BLaER1 (cell line): ENCODE data around the gene PRKCA.
A peak's percentile ranks its signal among the peaks of the same experiment; 100 is the strongest.
"Not testable (repeated sequence)": the region's sequence is repeated elsewhere in the genome, so short reads cannot be mapped to it uniquely, and the experiment has no call there.

ENCODE experiments used
- H3K27ac ChIP-seq: shearing (Covaris generic); formaldehyde crosslinking; 2 replicates; pipeline ENCODE4 v1.8.1; 2022
- H3K27me3 ChIP-seq: shearing (Covaris generic); formaldehyde crosslinking; 2 replicates; pipeline ENCODE4 v1.8.1; 2022
- H3K36me3 ChIP-seq: shearing (Covaris generic); formaldehyde crosslinking; 2 replicates; pipeline ENCODE4 v1.8.1; 2022
- H3K4me1 ChIP-seq: shearing (Covaris generic); formaldehyde crosslinking; 2 replicates; pipeline ENCODE4 v1.8.1; 2022
- H3K4me2 ChIP-seq: shearing (Covaris generic); formaldehyde crosslinking; 2 replicates; pipeline ENCODE4 v1.8.1; 2022
- H3K4me3 ChIP-seq: shearing (Covaris generic); formaldehyde crosslinking; 2 replicates; pipeline ENCODE4 v1.8.1; 2022
- H3K9ac ChIP-seq: shearing (Covaris generic); formaldehyde crosslinking; 2 replicates; pipeline ENCODE4 v1.8.1; 2022
- H3K9me3 ChIP-seq: shearing (Covaris generic); formaldehyde crosslinking; 2 replicates; pipeline ENCODE4 v1.8.1; 2022
- H4K20me1 ChIP-seq: shearing (Covaris generic); formaldehyde crosslinking; 2 replicates; pipeline ENCODE4 v1.8.1; 2022
- Cebpa-rat ChIP-seq: shearing (Covaris generic); IDR thresholded peaks from 2 replicates; pipeline ENCODE4 v1.8.1; 2022

Gene PRKCA

DNA sequence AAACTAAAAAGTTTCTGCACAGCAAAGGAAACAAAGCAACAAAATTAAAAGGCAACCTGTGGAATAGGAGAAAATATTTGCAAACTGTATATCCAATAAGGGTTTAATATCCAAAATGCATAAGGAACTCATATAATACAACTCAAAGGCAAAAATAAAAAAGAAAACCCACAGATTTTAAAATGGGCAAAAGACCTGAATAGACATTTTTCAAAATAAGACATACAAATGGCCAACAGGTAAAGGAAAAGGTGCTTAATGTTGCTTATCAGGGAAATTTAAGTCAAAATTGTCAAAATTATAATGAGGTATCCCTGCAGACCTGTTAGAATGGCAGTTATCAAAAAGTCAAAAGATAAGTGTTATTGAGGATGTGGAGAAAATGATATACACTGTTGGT, 399.0 kb downstream of the PRKCA start:
- Histone ChIP-seq H4K20me1 (no peaks in the 10 kb centered on the region), H3K4me3 (no peak overlapping the region), H3K27me3 (no peaks in the 10 kb centered on the region), H3K4me1 (peaks cover 22% of the 10 kb centered on the region), H3K4me2 (no peak overlapping the region), H3K9ac (no peak overlapping the region), H3K9me3 (peaks cover 26% of the 10 kb centered on the region), H3K27ac (no peak overlapping the region), H3K36me3 (peaks cover 18% of the 10 kb centered on the region)
- TF ChIP-seq Cebpa-rat: no peak

DNA sequence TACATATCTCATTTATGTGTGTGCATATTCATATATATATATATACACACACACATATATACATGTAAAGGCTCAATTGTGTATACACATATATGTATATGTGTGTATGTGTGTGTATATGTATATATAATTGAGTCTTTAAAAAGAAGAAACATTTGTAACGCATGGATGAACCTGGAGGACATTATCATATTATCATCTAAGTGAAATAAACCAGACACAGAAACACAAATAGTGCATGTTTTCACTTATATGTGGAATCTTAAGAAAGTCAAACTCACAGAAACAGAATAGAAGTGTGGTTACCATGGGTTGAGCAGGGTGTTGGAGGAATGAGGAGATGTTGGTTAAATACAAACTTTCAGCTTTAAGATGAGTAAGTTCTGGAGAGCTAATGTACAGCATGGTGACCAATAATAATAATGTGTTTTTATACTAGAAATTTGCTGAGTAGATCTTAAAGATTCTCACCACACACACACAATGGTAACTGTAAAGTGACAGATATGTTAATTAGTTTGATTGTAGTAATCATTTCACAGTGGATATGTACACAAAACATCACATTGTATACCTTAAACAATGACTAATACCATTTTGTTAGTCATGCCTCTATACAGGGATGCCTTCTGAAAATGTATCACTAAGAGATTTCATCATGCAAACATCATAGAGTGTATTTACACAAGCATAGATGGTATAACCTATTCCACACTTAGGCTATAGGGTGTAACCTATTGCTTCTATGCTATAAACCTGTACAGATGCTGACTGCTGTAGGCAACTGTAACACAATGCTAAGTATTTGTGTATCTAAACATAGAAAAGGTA, 399.9 kb downstream of the PRKCA start:
- no peaks in the 10 kb centered on the region for H3K27me3 ChIP-seq
- no peak for TF ChIP-seq Cebpa-rat
- peaks cover 10% of the 10 kb centered on the region for H3K36me3 ChIP-seq
- no peak overlapping the region for H3K4me3 ChIP-seq
- H3K9me3 ChIP-seq: peaks cover 18% of the 10 kb centered on the region
- H3K27ac ChIP-seq: no peak overlapping the region
- no peaks in the 10 kb centered on the region for H4K20me1 ChIP-seq
- H3K4me2 ChIP-seq: no peak overlapping the region
- peaks cover 22% of the 10 kb centered on the region for H3K4me1 ChIP-seq
- no peak overlapping the region for H3K9ac ChIP-seq

DNA sequence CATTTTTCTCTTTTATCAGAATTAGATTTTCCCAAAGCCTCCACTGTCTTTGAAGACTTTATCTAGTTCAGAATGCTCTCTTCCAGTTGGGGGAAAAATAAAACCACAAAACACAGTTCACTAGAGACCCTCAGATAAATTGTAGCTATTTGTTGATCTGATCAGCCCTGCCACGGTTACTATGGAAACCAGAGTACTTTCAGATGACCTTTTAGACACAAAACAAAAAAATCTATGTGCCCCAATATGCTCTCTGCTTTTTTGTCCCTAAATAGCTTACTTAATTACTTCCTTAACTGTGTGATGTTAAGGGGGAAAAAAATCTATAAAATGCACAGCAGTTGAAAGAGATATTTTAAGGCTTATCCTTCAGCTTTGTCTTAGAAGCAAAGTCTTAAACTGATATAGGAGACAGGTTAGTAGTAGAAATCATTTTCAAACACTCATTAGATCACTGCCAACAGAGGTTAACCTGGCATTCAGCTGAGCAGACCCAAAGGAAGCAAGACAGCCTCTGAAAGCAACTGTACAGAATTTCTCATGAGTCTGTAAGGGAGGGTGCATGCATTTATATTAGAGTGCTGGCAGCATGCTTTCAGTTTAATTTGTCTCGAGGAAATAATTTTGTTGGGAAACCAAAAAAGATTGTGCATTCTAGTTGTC, 402.6 kb downstream of the PRKCA start:
- no peak for TF ChIP-seq Cebpa-rat
- Histone ChIP-seq H3K9me3 (no peaks in the 10 kb centered on the region), H3K27ac (no peak overlapping the region), H3K27me3 (no peaks in the 10 kb centered on the region), H3K36me3 (no peaks in the 10 kb centered on the region), H3K4me3 (no peak overlapping the region), H3K9ac (no peak overlapping the region), H3K4me1 (peaks cover 22% of the 10 kb centered on the region), H4K20me1 (no peaks in the 10 kb centered on the region), H3K4me2 (peak overlapping the region; percentile 32)

DNA sequence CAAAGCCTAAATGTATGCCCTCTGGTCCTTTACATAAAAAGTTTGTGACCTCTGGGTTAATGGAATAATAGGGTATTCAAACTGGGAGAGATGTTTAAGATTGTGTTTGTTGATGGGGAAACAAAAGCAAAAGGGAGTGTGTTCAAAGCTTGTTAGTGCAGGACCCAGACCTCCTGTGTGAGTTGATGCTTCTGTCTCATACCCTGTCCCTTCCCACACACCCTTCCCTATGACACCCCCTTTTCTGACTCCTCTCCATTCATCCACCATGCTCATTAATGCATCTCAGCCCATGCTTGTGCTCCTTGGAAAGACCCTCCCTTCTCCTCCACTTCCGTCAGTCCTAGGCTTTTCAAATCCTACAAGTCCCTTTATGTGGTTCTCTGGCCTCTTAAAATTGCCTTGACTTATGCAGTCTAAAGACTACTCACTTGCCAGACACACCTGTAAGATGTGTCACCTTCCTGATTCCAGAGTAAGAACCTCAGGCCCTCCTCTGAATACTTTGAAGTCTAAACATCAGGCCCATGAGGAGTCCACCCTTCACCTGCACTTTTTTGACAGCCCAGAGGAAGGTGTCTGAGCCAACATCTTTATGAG, 404.5 kb downstream of the PRKCA start:
- Histone ChIP-seq H3K4me1 (peaks cover 30% of the 10 kb centered on the region), H3K9me3 (no peaks in the 10 kb centered on the region), H4K20me1 (no peaks in the 10 kb centered on the region), H3K4me3 (no peak overlapping the region), H3K27me3 (no peaks in the 10 kb centered on the region), H3K36me3 (no peaks in the 10 kb centered on the region), H3K9ac (no peak overlapping the region), H3K27ac (no peak overlapping the region), H3K4me2 (no peak overlapping the region)
- TF ChIP-seq Cebpa-rat: no peak

DNA sequence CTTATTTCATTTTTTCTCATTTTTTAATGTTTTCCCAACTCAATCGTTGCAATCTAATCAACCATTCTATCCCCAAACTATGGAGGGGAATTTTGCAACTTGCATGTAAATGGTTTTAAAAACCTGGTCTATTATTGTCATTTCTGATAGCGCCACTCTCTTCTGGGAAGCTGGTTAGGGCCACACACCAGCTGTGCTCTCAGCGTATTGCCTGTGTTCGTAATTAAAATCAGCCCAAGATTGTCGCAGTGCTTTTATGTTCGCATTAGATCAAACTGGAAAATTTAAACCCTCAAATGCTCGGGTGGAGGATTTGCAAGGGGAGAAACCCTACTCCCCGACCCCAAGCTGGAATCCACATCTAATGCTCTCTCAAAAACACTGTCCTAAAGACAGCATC, 409.0 kb downstream of the PRKCA start:
- Histone ChIP-seq H3K4me1 (peaks cover 35% of the 10 kb centered on the region), H3K9me3 (no peaks in the 10 kb centered on the region), H3K27ac (no peak overlapping the region), H3K36me3 (no peaks in the 10 kb centered on the region), H3K9ac (no peak overlapping the region), H3K4me2 (no peak overlapping the region), H3K4me3 (no peak overlapping the region), H4K20me1 (no peaks in the 10 kb centered on the region), H3K27me3 (no peaks in the 10 kb centered on the region)
- TF ChIP-seq Cebpa-rat: no peak

DNA sequence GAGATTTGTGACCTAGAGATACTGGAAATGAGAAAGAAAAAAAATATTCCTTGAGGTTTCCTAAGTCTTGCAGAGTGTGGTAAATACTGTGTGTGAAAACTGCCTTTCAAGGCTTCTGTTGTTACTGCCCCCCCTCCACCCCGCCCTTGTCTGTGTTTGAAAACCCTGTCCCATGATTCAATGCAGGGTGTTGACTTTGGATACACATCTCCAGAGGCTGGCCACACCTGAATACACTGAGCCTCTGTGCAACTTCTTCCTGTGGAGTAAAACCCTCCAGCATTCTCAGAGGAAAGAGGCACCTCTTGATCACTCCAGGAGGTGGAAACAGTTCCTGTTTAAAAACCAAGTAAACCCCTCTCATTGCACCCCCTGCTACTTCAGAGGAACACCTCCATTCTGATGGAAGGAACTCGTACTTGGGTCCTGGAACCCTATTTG, 409.5 kb downstream of the PRKCA start:
- Histone ChIP-seq H3K9me3 (no peaks in the 10 kb centered on the region), H3K27ac (no peak overlapping the region), H3K9ac (no peak overlapping the region), H3K4me1 (peaks cover 38% of the 10 kb centered on the region), H3K27me3 (no peaks in the 10 kb centered on the region), H3K4me2 (0 out of 2 replicates have a peak overlapping the region, but pooled peaks have one; percentile 10), H3K4me3 (no peak overlapping the region), H3K36me3 (no peaks in the 10 kb centered on the region), H4K20me1 (no peaks in the 10 kb centered on the region)
- TF ChIP-seq Cebpa-rat: no peak

DNA sequence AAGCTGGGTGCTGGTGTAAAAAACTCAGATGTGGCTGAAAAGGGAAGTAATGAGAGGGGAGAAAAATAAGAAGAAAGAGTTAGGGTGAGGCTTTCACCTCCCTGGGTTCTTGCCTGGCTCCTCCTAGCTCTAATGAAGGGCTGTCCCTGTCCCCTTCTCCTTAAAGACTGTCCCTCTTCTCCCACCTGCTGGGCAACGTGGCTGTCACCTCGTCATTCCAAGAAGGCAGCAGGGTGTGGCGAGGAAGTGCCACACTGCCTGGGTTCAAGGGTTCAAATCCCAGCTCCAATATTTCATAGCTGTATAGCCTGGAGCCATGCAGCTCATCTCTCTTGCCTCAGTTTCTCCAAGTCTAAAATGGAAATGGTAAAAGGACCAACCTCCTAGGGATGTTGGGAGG, 410.0 kb downstream of the PRKCA start:
- Histone ChIP-seq H4K20me1 (no peaks in the 10 kb centered on the region), H3K36me3 (no peaks in the 10 kb centered on the region), H3K4me3 (no peak overlapping the region), H3K27ac (no peak overlapping the region), H3K27me3 (no peaks in the 10 kb centered on the region), H3K4me2 (no peak overlapping the region), H3K9ac (no peak overlapping the region), H3K4me1 (peaks cover 44% of the 10 kb centered on the region), H3K9me3 (no peaks in the 10 kb centered on the region)
- TF ChIP-seq Cebpa-rat: no peak

DNA sequence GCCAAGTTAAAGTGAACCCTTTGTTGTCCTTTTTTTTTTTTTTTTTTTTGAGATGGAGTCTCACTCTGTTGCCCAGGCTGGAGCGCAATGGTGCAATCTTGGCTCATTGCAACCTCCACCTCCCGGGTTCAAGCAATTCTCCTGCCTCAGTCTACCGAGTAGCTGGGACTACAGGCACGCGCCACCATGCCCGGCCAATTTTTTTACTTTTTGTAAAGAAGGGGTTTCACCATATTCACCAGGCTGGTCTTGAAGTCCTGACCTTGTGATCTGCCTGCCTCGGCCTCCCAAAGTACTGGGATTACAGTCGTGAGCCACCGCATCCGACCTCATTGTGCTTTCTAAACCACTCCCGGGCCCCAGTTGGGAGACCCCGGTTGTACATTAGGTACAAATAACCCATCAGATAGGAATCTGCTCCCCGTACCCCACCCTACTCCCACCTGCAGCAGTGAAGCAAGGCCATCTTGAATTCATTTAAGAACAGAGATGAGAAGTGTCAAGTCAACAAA, 410.7 kb downstream of the PRKCA start:
- not testable (repeated sequence) for H3K9me3 ChIP-seq, H3K27ac ChIP-seq, H3K27me3 ChIP-seq, H3K9ac ChIP-seq, H4K20me1 ChIP-seq, H3K4me3 ChIP-seq, H3K36me3 ChIP-seq
- H3K4me1 ChIP-seq: peaks cover 50% of the 10 kb centered on the region
- H3K4me2 ChIP-seq: peak overlapping the region; percentile 2; the same call in 1 of the 2 replicates

DNA sequence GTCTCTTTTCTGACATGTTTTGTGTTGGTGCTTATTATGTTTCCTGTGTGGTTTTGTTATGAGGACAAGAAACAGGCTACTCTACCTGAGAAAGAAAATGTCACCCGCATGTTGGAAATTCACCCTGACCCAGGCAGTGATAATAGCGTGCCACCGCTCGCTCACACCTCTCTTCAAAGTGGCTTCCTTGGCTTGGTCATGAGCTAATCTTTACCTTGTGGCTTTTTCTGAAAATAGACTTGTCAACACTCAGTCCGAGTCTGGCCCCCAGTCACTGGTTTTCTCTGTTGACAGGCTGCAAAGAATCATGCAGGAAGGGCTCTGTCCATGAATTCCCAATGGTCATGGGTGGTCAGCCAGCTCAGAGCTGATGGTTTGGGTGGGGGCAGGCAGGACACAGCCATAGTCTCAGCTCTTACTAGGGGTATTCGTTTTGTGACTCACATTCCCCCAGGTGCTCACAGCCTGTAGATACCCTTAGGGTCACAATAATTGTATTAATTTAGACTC, 411.2 kb downstream of the PRKCA start:
- H3K9me3 ChIP-seq: no peaks in the 10 kb centered on the region
- H3K27me3 ChIP-seq: no peaks in the 10 kb centered on the region
- no peaks in the 10 kb centered on the region for H4K20me1 ChIP-seq
- no peak overlapping the region for H3K4me3 ChIP-seq
- no peaks in the 10 kb centered on the region for H3K36me3 ChIP-seq
- H3K4me2 ChIP-seq: peak overlapping the region; percentile 2; the same call in 1 of the 2 replicates
- H3K4me1 ChIP-seq: peaks cover 50% of the 10 kb centered on the region
- TF ChIP-seq Cebpa-rat: no peak
- no peak overlapping the region for H3K9ac ChIP-seq
- no peak overlapping the region for H3K27ac ChIP-seq
